Measurements from ENCODE around the gene RFPL1. TPM values are rescaled to one million over a fixed set of nuclear protein-coding genes. Genes with fewer than 3 reads are reported as not detected.

RFPL1 gene
- total and polyA plus RNA-seq, 8 donors = not detected

- TF ChIP-seq EP300 (IDR thresholded peaks at IDR 0.05) (no peak), CTCF (IDR thresholded peaks at IDR 0.05) (no peak), POLR2A (IDR thresholded peaks at IDR 0.05) (no peak), POLR2AphosphoS5 (IDR thresholded peaks at IDR 0.05) (no peak)
- Histone ChIP-seq H3K27ac (no peak overlapping the region), H3K9me3 (no peaks in the 10 kb centered on the region), H3K27me3 (peaks cover 0 to 21% (median 4%) of the 10 kb centered on the region in 3 donors), H3K4me1 (no peaks in the 10 kb centered on the region), H3K36me3 (no peaks in the 10 kb centered on the region), H3K4me3 (no peak overlapping the region)
- 80 to 93% (median 84%) methylated on average over 2 of the region's 2 CpGs for WGBS, 5 donors
- DNase-seq = no peak
- intact Hi-C loops (cut with DNase I; ENCODE audit: low total_unique reads) = no loop called here
These were observed 11.1 kb upstream of the RFPL1 start for GRCh38 chr22:29427176-29427760.

GRCh38 chr22:29431986-29432385, 6.4 kb upstream of the RFPL1 start:
- intact Hi-C loops (cut with DNase I; ENCODE audit: low total_unique reads) = no loop called here

GRCh38 chr22:29433856-29434255, 4.5 kb upstream of the RFPL1 start:
- no peak overlapping the region for H3K4me3 ChIP-seq
- no peak overlapping the region for H3K27ac ChIP-seq
- TF ChIP-seq EP300 (IDR thresholded peaks at IDR 0.05) = no peak
- TF ChIP-seq POLR2AphosphoS5 (IDR thresholded peaks at IDR 0.05) = no peak
- no peak for TF ChIP-seq POLR2A (IDR thresholded peaks at IDR 0.05)
- no peak for TF ChIP-seq CTCF (IDR thresholded peaks at IDR 0.05)
- intact Hi-C loops (cut with DNase I; ENCODE audit: low total_unique reads) = no loop called here
- no peaks in the 10 kb centered on the region for H3K4me1 ChIP-seq
- peaks cover 0 to 30% (median 4%) of the 10 kb centered on the region in 3 donors for H3K27me3 ChIP-seq
- no peaks in the 10 kb centered on the region for H3K9me3 ChIP-seq
- H3K36me3 ChIP-seq = no peaks in the 10 kb centered on the region
- 77 to 92% (median 88%) methylated on average over 3 of the region's 3 CpGs for WGBS, 5 donors
- no peak for DNase-seq

More at GRCh38 chr22:29431986-29432385, 6.4 kb upstream of the RFPL1 start:
- no peak for DNase-seq
- WGBS, 5 donors = 26 to 35% (median 28%) methylated on average over 5 of the region's 5 CpGs
- Histone ChIP-seq H3K9me3 (no peaks in the 10 kb centered on the region), H3K4me1 (no peaks in the 10 kb centered on the region), H3K27ac (no peak overlapping the region), H3K27me3 (peaks cover 0 to 38% (median 4%) of the 10 kb centered on the region in 3 donors), H3K4me3 (no peak overlapping the region), H3K36me3 (no peaks in the 10 kb centered on the region)
- no peak for TF ChIP-seq CTCF (IDR thresholded peaks at IDR 0.05)
- TF ChIP-seq EP300 (IDR thresholded peaks at IDR 0.05) = no peak
- no peak for TF ChIP-seq POLR2A (IDR thresholded peaks at IDR 0.05)
- TF ChIP-seq POLR2AphosphoS5 (IDR thresholded peaks at IDR 0.05) = no peak

GRCh38 chr22:29434288-29434687, 4.1 kb upstream of the RFPL1 start:
- no peaks in the 10 kb centered on the region for H3K36me3 ChIP-seq
- no peak overlapping the region for H3K4me3 ChIP-seq
- H3K27ac ChIP-seq = no peak overlapping the region
- intact Hi-C loops (cut with DNase I; ENCODE audit: low total_unique reads) = no loop called here
- H3K9me3 ChIP-seq = no peaks in the 10 kb centered on the region
- WGBS, 5 donors = 66 to 77% (median 71%) methylated on average over 7 of the region's 7 CpGs
- TF ChIP-seq POLR2AphosphoS5 (IDR thresholded peaks at IDR 0.05) = no peak
- no peak for TF ChIP-seq POLR2A (IDR thresholded peaks at IDR 0.05)
- no peak for TF ChIP-seq CTCF (IDR thresholded peaks at IDR 0.05)
- TF ChIP-seq EP300 (IDR thresholded peaks at IDR 0.05) = no peak
- no peak for DNase-seq
- peaks cover 0 to 30% (median 4%) of the 10 kb centered on the region in 3 donors for H3K27me3 ChIP-seq
- H3K4me1 ChIP-seq = no peaks in the 10 kb centered on the region

Measured in stomach (tissue), 9 donors.